Stimulated activated CD8-positive, alpha-beta memory T cell treated with anti-CD3 and anti-CD28 coated beads, Interleukin-12 subunit alpha, Interleukin-12 subunit beta, amount 100 ng/mL, for 24 hours (primary cell): Measurements from ENCODE around the gene OR10V1.

Source experiments
- DNase-seq: peaks from one replicate; pipeline ENCODE4 v3.0.0-alpha.2; 2020; ENCODE audit errors: extremely low read depth

OR10V1 gene, protein sequence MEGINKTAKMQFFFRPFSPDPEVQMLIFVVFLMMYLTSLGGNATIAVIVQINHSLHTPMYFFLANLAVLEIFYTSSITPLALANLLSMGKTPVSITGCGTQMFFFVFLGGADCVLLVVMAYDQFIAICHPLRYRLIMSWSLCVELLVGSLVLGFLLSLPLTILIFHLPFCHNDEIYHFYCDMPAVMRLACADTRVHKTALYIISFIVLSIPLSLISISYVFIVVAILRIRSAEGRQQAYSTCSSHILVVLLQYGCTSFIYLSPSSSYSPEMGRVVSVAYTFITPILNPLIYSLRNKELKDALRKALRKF

DNA sequence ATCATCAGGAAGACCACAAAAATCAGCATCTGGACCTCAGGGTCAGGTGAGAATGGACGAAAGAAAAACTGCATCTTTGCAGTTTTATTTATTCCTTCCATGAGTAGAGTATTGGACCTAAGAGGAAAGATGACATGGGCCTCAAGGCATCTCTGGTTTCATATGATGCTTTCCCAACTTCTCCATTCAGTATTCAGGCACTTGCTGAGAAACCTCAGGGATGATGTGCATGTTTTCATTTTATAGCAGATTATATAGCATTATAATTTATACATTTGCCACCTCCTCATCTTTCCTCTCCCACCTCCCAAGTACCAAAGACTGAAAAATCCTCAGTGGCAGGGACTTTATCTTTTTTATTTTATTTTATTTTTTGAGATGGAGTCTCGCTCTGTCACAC is at the start of gene OR10V1:
Gene OR10V1, minus strand, starts transcription at position 101 of the 400 bp plus-strand sequence. Its CDS starts 0 bp downstream, at position 101.
- no peak for DNase-seq

DNA sequence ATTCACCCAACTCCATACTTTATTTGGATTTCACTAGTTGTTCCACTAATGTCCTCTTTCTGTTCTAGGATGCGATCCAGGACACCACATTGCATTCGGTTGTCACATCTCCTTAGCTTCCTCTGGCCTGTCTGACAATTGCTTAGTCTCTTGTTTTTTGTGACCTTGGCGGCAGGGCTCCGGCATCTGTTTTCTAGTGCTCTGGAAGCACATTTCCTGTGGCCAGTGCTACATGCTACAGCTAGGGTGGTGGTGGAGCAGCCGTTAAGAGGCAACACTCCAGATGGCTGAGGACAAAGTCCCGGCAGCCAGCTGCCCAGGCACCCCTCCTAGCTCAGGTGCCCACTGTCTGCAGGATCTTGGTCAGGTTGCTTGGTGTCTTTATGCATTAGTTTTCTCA is 48.3 kb upstream of the OR10V1 start:
- DNase-seq = no peak

DNA sequence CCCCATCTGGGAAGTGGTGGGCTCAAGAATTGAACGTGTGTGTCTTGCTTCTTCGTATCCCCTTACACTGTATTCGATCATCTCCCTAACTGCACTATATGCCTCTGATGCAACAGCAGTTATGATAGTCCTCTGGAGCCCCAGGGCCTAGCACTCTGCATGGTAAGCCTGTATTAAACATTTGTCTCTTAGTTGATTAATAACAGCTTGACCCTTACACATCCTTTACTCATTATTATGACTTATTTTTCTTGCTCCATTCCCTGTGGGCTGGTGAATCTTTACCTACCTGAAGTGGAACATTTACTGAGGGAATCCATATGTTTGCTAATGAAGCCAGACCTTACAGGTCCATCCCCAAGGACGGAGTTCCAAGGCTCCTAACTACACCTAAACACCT is 47.1 kb upstream of the OR10V1 start:
- no peak for DNase-seq

DNA sequence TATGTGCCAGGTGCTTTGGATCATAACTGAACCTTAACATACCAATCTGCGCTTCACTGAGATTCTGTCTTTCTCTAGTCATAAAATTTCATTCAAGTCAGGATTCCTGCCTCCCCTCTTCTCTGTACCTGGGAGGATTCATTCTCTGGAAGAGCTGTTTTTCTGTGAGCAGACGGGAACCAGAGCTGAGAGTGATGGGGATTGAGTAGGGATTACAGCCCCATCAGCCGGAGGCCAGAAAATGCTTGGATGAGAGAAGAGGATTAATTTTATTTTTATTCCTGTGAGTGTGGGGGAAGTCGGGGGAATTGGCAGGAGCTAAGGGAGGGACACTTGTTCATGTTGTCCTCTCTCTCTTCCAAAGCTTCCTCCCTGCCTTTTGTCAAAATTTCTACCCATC is 46.3 kb upstream of the OR10V1 start:
- DNase-seq = no peak

DNA sequence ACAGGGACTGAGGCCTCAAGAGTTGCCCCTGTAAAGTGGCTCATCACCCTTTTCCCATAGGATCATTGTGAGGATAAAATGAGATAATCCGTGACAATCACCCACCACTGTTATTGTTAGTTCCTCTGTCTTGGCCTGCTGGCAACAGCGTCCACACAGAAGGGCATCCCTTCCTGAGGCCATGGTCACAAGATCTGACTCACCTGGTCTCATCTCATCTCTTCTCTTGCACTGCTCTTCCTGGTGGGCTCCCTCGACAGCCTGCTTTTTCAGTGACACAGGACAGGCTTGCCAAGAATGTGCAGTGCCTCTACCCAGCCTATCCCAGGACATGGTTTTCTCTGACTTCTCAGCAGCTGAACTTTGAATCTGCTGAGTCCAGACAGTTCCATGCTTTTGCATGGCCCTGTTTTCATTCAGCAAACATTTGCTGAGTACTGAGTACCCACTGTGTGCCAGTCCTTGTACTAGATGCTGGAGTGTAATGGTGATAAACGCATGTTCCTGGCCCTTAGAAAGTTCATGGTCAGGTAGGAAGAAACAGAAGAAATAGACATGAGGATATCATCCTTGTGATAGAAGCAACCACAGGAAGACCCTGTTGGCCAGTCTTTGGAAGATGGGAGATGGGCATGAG is 44.9 kb upstream of the OR10V1 start:
- no peak for DNase-seq

DNA sequence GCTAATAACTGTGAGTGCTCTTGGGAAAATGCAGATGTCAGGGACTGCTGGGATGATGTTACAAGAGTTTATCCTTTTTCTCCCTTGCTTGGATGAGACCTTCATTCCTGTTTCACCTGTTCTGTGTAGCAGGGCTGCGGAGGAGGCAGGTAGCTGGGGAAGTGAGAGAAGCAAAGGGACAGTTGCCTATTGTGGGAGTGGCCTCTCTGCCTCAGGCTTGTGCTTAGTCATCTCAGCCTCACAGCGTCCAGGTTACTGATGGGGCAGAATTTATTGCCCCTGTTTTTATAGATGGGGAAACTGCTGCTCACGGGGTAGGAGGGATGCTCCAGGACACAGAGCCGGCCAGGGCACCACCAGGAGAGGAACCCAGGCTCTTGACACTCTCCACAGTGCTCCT is 43.2 kb upstream of the OR10V1 start:
- no peak for DNase-seq

DNA sequence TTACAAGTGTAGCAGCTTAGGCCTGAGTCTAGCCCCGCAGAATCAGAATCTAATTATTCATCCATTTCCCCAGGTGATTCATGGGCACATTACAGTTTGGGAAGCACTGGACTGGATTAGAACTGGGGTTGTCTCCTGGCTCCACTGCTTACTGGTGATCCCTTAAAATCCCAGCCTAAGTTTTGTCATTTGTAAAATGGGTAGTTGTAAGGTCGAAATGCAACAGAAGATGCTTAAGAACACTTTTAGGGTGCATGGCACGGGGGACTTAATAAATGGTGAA is 42.9 kb upstream of the OR10V1 start:
- no peak for DNase-seq

DNA sequence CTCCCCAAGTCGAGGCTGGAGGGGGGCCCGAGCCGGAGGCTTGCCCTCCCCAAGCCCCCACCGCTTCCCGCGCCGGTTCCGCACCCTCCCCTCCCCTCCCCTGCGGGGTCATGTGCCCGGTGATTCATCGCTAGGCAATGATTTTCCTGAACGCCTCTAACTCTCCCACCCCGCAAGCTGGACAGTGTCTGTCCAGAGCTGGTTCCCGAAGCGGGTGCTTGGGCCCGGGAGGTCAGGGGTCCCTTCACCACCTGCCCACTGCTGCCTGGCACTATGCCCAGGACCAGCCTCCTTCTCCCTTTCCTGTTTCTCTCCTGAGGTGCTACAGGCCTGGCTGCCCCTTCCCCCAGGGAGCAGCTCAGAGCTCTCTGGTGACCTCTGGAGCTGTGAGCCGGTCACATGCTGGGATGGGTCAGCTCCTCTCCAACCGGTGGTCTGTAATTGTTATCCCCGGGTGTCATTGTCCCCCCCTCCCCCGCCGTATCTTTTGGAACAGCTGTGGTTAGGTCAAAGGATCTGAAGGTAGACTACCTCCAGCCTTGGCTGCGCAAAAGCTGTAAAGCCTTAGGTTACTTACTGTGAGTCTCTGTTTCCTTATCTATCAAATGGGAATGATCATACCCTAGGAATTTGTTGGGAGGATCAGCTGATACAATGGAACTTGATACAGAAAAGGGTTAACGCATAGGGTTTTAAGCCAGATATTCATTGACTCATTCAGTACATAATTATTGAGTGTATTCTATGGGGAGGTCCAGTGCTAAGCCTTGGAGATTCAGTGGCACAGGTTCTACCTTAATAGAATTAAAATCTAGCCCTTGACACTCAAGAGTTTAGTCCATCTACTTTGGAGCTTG is 42.3 kb upstream of the OR10V1 start:
- DNase-seq = no peak

DNA sequence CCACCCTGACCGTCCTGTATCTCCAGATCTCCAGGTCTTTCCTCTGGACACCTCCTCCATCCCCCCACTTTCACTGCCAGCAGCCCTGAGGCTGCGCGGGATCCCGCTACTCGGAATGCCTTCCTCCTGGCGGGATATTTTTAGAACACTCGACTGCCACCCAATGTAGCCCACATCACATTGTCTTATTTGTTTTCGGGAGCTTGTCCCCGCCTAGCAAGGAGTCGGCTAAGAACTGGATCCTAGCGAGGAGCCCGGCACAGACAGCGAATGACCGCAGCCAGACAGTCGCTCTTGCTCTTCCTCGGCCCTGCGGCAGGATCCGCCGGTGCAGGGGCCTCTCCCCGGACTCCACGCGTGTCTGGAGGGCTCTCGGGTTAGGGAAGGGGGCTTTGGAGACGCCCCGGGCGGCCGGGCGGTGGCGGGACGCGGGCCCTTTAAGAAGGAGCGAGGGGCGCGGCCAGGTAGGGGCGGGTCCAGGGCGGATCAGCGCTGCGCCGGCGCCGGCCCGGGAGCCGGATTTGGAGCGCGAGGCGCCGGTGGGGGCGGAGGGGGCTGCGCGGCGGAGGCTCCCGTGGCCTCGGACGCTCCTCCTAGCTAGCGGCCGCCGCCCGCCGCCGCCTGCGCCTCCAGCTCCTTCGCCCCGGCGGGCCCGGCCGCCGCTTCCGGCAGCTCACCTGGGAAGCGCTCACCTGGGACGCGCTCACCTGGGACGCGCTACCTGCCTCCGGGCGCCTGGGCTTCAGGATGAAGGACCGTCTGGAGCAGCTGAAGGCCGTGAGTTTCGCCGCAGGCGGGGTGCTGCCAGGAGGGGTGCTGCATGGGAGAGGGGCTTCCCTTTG is 41.4 kb upstream of the OR10V1 start, which contains the start of gene STX3:
Gene STX3, plus strand, starts transcription at position 518 of the 842 bp plus-strand sequence. Its CDS starts 230 bp downstream, at position 748.
- peak; percentile 42 for DNase-seq

DNA sequence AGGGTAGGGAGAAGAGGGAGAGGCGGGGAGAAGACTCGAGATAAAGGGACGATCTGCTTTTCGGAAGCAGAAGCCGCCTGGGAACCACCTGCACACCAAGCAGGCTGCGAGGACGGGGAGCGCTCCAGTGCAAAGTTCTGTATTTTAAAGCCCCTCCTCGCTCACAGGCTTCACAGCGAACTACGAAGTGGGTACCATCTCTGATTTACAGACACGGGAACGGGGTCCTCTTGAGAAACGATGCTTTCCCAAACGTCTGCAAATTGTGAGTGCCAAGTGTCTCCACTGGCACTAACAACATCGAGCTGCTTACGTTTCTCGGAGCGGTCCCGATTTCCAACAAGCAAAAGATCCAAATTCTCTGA is 40.8 kb upstream of the OR10V1 start:
- no peak for DNase-seq

DNA sequence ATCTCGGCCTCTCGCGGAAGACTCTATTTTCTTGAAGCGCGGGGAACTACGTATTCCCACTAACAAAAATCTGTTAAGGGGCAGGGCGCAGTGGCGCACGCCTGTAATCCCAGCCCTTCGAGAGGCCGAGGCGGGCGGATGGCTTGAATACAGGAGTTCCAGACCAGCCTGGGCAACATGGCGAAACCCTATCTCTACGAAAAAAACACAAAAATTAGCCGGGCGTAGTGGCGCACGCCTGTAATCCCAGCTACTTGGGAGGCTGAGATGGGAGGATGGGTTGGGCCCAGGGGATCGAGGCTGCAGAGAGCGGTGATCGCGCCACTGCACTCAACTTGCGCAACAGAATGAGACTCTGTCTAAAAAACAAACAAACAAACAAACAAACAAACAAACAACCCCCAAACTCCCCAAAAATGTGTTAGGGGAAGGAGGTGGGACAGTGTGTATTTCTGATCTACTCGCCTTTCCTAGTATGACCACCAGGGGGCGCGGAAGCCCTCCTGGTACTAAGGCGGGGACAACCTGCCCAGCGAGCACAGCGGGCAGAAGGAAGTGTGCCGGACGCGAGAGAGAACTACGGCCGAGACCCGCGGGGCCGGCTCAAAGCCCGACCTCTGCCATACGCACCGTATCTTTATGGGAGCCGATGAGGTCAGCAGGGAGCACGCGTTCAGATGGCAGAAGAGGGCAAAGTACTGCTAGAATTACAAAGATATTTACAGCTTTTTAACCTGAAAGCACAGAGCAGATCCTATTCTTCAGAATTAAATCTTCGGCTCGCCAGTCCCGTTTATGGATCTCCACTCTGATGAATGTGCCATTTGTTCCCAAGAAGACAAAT is 40.2 kb upstream of the OR10V1 start:
- peak; percentile 47 for DNase-seq

DNA sequence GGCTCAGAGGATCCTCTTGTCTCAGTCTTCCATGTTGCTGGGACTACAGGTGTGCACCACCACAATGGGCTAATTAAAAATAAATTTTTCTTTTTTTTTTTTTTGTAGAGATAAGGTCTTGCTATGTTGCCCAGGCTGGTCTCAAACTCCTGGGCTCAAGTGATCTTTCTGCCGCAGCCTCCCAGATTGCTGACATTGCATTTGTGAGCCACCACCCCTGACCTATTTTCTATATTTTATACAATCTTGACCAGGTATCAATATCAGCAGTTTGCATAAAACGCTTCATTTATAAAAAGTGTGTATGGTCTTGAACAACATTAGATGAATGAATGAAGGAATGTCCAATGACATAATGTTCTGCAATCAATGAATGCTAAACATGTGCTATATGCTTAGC is 32.5 kb upstream of the OR10V1 start:
- no peak for DNase-seq

DNA sequence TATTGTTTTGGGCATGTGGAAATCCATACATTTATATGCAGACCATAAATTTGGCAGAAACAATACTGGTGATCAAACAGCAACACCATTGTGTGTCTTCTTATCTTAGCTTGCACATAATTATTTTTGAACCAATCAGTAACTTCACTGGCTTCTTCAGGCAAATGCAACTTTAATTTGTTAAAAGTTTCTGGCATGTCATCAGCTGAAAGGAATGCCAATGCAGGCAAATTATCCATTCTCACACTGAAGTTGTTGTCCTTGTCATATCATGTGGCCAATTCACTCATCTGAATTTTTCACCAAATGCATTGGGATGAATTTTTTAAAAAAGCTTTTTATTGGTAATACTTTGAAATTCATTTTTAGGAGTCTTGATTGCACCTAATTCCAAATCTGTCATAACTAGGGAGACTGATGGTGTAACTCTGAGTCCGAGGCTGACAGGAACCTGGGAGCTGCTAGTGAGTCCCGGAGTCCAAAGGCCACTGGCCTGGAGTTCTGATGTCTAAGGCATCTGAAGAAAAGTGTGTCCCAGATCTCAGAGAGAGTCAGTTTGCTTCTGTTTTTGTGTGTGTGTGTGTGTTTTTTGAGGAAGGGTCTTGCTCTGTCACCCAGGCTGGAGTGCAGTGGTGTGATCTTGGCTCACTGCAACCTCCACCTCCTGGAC is 17.4 kb upstream of the OR10V1 start:
- DNase-seq = no peak

DNA sequence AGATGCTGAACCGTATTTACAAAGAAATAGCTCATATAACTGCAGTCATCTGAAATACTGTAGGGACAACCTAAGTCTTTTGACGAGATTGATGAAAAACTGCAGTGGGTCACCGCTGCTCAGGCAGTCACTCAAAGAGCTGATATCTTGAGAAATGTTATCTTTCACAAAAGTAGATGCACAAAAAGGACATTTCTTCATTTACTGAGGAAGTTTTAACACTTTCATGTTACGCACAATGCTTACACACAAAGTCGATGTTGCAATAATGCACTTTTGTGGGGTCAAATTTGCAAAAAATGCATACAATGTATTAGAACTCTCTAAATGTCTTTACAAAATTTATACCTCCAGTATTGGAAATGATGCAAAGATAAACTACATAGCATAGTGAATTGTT is 16.2 kb upstream of the OR10V1 start:
- DNase-seq = no peak

DNA sequence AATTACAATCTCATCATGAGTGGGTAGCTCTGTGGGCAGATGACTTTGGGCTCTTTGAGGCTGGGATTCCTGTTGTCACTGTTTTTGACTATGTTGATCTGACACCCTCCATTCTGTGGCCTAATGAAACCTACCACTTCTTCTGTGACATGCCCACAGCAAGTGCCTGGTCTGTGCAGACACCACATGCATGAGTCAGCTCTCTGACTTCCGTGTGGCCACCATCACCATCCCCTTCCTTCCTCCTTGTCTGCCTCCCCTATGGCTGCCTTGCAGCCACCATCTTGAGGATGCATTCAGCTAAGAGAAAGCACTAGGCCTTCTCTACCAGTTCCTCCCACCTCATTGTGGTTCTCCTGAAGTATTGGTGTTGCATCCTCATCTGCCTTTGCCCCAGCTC is 15.3 kb upstream of the OR10V1 start:
- DNase-seq = no peak

DNA sequence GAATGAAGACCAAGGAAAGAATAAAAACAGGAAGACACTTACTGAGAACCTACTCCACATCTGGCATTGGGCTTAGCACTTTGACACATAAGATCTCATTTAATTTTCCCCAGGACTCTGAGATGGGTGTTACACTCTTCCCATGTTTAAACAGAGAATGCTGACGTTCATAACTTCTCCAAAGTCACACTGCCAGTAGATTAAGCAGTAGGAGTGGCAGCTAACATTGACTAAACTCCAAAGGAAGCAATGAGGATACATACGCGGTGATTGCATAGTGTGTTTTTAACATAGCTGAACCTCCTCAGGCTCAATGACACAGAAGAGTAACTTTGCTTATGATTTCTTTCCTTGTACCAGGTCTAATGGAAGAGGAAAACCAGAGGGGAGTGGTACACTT is 14.5 kb upstream of the OR10V1 start:
- DNase-seq = no peak

DNA sequence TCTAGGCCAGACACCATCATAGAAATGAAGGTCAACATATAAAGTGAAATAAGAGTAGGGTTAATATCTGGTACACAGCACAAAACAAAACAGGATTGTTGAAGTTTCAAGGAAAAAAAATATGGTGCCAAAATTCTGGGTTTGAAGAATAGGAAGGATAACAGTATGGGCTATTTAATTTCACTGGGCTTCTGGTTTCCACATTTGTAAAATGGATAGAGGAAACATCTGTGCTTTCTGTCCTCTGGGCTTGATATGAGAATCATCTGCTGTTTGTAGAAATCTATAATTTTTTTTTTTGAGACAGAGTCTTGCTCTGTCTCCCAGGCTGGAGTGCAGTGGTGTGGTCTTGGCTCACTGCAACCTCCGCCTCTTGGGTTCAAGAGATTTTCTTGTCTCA is 13.8 kb upstream of the OR10V1 start:
- DNase-seq = no peak

DNA sequence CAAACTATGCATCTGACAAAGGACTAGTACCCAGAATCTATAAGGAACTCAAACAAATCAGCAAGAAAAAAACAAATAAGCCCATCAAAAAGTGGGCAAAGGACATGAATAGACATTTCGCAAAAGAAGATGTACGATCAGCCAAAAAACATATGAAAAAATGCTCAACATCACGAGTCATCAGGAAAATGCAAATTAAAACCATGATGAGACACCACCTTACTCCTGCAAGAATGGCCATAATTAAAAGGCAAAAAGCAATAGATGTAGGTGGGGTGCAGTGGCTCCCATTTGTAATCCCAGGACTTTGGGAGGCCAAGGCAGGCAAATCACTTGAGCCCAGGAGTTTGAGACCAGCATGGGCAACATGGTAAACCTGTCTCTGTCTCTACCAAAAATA is 10.4 kb upstream of the OR10V1 start:
- DNase-seq = no peak

DNA sequence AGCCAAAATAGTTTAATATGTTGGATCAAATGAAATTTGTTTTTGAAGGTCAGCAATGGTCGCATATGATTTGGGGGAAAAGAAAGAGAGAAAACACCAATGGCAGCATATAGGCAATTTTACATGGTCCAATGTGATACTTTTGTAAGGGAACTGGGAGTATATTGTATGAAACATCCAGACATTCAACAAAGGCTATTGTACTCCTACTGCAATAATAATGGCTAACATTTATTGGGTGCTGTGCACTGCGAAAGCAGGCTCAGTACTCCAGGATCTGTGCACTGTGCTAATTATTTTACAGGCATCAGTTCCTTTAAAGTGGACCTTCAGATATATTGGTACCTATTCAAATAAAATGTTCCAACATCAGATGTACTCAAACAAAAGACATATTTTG is 5.9 kb upstream of the OR10V1 start:
- DNase-seq = no peak

DNA sequence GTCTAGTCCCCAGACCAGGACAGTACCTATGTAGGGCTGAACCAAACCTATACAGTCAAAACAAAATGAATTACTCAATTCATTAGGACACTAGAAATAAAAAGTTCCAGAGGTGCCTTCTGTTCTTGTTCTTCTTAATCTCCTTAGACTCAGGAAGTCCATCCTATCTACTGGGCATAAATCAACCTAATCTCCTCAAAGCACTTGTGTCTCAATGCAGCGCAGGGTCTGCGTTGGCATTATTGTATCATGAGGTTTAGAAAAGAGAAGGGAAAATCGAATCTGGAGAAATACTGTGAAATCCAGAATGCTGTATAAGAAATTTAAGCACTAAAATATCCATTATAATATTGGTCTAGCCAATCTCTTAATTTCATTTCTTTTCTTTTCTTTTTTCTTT is 2.4 kb upstream of the OR10V1 start:
- no peak for DNase-seq
